ENCODE results near the gene NPY. TPM values are rescaled to one million over a fixed set of nuclear protein-coding genes. Genes with fewer than 3 reads are reported as not detected.

NPY gene
- total RNA-seq, 1 donor from 2014 or later: 169 TPM

- Histone ChIP-seq H3K27ac (no peak overlapping the region), H3K27me3 (no peaks in the 10 kb centered on the region), H3K9me3 (no peaks in the 10 kb centered on the region), H3K4me1 (no peaks in the 10 kb centered on the region), H3K4me3 (no peak overlapping the region), H3K36me3 (no peaks in the 10 kb centered on the region)
- intact Hi-C loops (cut with DNase I): no loop called here
- TF ChIP-seq POLR2A (IDR thresholded peaks at IDR 0.05): no peak
- no peak for TF ChIP-seq POLR2AphosphoS5 (IDR thresholded peaks at IDR 0.05; ENCODE audit: insufficient read depth in 1 of 2, low read depth in 1 of 2)
- TF ChIP-seq CTCF (IDR thresholded peaks at IDR 0.05): no peak
- DNase-seq (ENCODE audit: extremely low spot score in 2 of 2): no peak
These were observed 23.3 kb downstream of the NPY start for GRCh38 chr7:24307326-24307725.

- Histone ChIP-seq H3K27me3 (no peaks in the 10 kb centered on the region), H3K4me1 (no peaks in the 10 kb centered on the region), H3K9me3 (no peaks in the 10 kb centered on the region), H3K27ac (no peak overlapping the region), H3K4me3 (no peak overlapping the region), H3K36me3 (no peaks in the 10 kb centered on the region)
- intact Hi-C loops (cut with DNase I): no loop called here
- no peak for DNase-seq (ENCODE audit: extremely low spot score in 2 of 2)
- TF ChIP-seq CTCF (IDR thresholded peaks at IDR 0.05): no peak
- TF ChIP-seq POLR2A (IDR thresholded peaks at IDR 0.05): no peak
- no peak for TF ChIP-seq POLR2AphosphoS5 (IDR thresholded peaks at IDR 0.05; ENCODE audit: insufficient read depth in 1 of 2, low read depth in 1 of 2)
These were observed 28.6 kb downstream of the NPY start for GRCh38 chr7:24312588-24312987.

DNA sequence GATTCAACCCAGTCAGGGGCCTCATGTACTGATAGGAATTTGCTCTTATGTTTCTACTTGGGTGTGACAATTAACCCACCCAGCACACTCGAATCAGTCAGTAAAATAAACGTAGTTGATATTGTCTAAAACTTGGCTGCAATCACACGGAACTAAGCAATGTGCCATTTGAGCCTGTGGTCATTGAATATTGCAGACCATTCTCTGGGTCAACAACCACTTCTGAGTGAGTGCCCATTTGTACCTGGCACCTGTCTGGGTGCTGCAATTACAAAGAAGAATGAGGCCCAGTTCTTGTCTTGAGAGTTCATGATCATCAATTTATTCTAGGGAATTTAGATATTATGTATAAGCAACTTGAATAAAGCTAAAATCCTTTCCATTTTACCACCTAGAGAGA, 29.8 kb downstream of the NPY start:
- no peak for TF ChIP-seq POLR2AphosphoS5 (IDR thresholded peaks at IDR 0.05; ENCODE audit: insufficient read depth in 1 of 2, low read depth in 1 of 2)
- TF ChIP-seq POLR2A (IDR thresholded peaks at IDR 0.05): no peak
- Histone ChIP-seq H3K27me3 (no peaks in the 10 kb centered on the region), H3K4me3 (no peak overlapping the region), H3K27ac (no peak overlapping the region), H3K9me3 (no peaks in the 10 kb centered on the region), H3K4me1 (no peaks in the 10 kb centered on the region), H3K36me3 (no peaks in the 10 kb centered on the region)
- DNase-seq (ENCODE audit: extremely low spot score in 2 of 2): no peak
- intact Hi-C loops (cut with DNase I): no loop called here

- H3K4me3 ChIP-seq: no peak overlapping the region
- H3K27me3 ChIP-seq: no peaks in the 10 kb centered on the region
- no peak overlapping the region for H3K27ac ChIP-seq
- TF ChIP-seq CTCF (IDR thresholded peaks at IDR 0.05): no peak
- no peak for TF ChIP-seq POLR2A (IDR thresholded peaks at IDR 0.05)
- H3K9me3 ChIP-seq: no peaks in the 10 kb centered on the region
- intact Hi-C loops (cut with DNase I): no loop called here
- no peaks in the 10 kb centered on the region for H3K4me1 ChIP-seq
- no peaks in the 10 kb centered on the region for H3K36me3 ChIP-seq
- no peak for DNase-seq (ENCODE audit: extremely low spot score in 2 of 2)
These were observed 32.4 kb downstream of the NPY start for GRCh38 chr7:24316340-24316739.

- H3K27me3 ChIP-seq: no peaks in the 10 kb centered on the region
- no peak overlapping the region for H3K27ac ChIP-seq
- DNase-seq (ENCODE audit: extremely low spot score in 2 of 2): no peak
- intact Hi-C loops (cut with DNase I): no loop called here
- no peak overlapping the region for H3K4me3 ChIP-seq
- H3K36me3 ChIP-seq: no peaks in the 10 kb centered on the region
- H3K9me3 ChIP-seq: no peaks in the 10 kb centered on the region
- TF ChIP-seq POLR2AphosphoS5 (IDR thresholded peaks at IDR 0.05; ENCODE audit: insufficient read depth in 1 of 2, low read depth in 1 of 2) (no peak), CTCF (IDR thresholded peaks at IDR 0.05) (no peak), POLR2A (IDR thresholded peaks at IDR 0.05) (no peak)
- no peaks in the 10 kb centered on the region for H3K4me1 ChIP-seq
These were observed 34.3 kb downstream of the NPY start for GRCh38 chr7:24318326-24318725.

- no peaks in the 10 kb centered on the region for H3K9me3 ChIP-seq
- TF ChIP-seq POLR2AphosphoS5 (IDR thresholded peaks at IDR 0.05; ENCODE audit: insufficient read depth in 1 of 2, low read depth in 1 of 2) (no peak), POLR2A (IDR thresholded peaks at IDR 0.05) (no peak), CTCF (IDR thresholded peaks at IDR 0.05) (no peak)
- no peaks in the 10 kb centered on the region for H3K27me3 ChIP-seq
- no peaks in the 10 kb centered on the region for H3K36me3 ChIP-seq
- DNase-seq (ENCODE audit: extremely low spot score in 2 of 2): no peak
- no peak overlapping the region for H3K4me3 ChIP-seq
- intact Hi-C loops (cut with DNase I): no loop called here
- no peak overlapping the region for H3K27ac ChIP-seq
- H3K4me1 ChIP-seq: no peaks in the 10 kb centered on the region
These were observed 35.2 kb downstream of the NPY start for GRCh38 chr7:24319209-24319608.
